ENCODE results near the gene MAP3K1.

MAP3K1 gene

DNA sequence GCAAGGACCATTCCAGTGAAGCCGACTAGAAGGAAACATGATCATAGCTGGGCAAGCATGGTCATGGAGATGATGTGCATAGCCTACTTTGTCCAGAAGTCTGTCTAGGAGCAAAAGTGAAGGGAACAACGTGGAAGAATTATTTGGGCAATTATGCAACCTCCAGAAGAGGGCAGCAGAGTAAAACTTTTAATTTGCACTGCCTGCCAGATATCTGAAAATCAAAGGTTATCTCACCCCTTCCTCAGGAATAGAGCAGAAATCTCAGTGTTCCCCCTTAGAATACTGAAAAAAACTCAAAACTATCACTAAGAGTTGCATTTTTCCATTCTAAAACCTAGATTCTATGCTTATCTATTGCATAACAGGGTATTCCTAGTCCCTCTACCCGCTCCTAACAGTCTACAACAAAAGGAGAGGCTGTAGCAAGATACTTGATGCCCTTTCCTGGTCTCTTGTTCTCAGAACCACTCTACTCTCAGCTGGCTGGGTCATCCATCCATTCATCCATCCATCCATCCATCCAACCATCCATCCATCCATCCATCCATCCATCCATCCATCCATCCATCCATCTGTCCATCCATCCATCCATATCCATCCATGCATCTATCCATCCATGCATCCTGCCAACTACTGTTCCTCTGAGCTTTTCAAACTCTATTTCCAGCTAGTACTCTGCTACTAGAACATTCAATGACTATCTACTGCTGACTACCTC is 85.7 kb downstream of the MAP3K1 start:
- DNase-seq (ENCODE audit: low read depth in 2 of 2), result peak in 1 of 2 donors; percentile 32

DNA sequence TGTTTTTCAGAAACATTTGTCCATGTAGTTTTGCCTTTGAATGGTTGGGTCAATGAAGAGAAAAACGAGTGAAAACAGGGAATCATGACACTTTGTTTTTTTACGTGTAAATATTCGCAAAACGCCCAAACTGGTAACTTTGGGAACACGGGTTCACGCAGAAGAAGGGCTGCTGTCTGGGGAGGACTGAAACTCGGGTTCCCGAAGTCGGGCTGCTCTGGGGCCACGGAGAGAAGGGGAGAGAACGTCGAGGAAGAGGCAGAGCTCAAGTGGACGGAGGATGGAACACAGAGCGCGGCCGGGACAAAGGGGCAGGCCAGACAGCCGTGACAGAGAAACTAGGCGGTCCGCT is 93.6 kb downstream of the MAP3K1 start:
- no peak for DNase-seq (ENCODE audit: low read depth in 2 of 2)

DNA sequence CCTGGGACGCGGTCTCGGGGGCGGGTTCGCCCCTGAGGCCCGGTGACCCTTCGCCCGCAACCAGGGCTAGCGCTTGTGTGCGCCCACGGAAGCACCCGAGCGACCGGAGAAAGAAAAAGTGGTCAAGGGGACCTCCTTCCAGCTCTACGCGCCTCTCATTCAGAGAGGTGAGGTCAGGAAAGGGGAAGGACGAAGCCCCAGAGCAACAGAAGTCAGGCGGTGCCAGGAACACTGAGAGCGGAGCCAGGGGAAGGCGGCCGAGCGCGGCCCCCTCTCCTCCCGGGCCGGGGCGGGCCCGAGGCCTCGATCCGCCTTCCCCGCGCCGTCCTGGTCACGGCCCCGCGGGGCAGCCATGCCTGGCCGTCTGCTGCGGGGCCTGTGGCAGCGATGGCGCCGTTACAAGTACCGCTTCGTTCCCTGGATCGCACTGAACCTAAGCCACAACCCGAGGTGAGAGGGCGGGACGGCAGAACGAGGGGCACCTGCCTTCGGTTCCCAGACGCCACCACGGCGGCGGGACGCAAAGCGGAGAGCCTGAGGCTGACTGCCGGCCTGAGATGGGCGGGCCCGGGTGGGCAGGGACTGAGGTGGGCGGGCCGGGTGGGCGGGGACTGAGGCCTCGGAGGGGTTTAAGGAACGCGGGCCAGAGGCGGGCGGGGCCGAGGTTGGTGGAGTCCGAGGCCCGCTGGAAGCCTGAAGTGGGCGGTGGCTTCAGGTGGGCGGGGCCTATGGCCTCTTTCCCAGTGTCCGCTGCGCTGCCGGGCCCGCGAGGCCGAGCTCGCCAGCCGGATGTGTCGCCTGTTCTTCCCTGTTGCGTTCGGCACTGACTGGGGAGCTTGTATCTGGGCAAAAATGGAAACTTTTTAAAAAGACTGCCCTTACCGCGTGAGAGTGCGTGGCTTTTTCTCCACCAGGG is 94.2 kb downstream of the MAP3K1 start, which contains the start of gene SETD9:
Gene SETD9, plus strand, starts transcription at position 303 of the 916 bp plus-strand sequence. Its CDS starts 50 bp downstream, at position 353.
- DNase-seq (ENCODE audit: low read depth in 2 of 2), result peak; percentile 85 to 94

DNA sequence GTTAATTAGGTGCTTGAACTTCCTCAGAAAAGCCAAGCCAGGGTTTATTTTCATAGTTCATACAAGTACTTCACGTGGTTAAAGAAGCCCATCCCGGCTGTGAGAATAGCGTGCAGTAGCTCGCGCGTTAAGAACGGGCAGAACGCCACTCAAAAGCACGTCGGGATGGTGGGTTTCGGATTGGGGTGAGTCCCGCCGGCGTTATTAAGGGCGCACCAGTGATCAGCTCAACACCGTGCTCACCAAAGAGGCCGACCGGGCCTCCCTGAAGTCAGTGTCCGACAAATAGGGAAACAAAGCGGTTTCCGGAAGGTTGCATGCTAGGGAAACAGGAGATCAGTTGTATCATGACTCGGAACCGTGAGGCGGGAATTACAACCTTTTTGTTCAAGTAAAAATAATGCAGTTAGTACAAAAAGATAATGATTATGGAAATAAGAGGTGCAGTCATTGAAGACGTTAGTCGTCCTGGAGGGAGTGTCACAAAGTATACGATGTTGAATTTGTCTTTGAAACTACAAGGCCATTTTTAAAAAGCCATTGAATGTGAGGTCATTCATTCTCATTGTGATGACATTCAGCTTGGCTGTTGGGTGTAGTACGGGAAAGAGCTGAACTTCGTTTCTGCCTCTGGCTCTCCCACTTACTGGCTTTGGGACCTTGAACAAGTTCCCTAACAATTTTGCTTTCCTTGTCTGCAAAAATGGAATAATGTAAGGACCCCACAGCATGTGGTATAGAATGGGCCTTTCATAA is 95.0 kb downstream of the MAP3K1 start:
- DNase-seq (ENCODE audit: low read depth in 2 of 2), result peak in 1 of 2 donors; percentile 11

DNA sequence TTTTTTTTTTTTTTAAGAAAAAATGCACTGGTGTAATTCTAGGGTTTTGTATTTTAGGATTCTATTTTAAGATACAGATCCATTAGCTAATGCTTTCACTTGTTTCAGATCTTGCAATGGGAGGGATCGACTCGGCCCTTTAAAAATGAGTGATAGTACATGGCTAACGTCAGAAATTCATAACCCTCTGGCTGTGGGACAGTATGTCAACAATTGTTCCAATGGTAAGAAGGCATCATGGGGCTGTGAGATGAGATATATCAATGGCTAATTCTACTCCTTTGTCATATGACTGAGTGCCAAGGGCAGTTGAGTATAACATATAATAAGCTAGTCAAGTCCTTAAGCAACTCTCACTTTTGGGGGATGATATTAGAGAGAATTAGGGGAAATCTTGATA is 98.4 kb downstream of the MAP3K1 start:
- DNase-seq (ENCODE audit: low read depth in 2 of 2), result no peak

DNA sequence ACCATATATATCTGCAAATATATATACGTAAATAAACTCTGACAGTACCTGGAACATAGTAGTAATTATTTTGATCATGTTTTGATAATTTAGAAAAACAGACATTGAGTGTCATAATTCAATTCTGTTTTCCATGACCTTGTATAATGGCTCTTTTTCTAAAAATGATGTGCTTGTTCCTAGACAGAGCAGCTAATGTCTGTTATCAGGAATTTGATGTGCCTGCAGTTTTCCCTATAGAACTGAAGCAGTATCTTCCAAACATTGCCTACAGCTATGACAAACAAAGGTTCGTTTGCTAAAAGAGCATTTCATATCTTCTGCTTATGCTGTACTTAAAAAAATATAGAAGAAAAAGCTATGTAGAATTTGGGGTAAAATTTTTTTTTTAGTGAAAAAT is 99.3 kb downstream of the MAP3K1 start:
- no peak for DNase-seq (ENCODE audit: low read depth in 2 of 2)

DNA sequence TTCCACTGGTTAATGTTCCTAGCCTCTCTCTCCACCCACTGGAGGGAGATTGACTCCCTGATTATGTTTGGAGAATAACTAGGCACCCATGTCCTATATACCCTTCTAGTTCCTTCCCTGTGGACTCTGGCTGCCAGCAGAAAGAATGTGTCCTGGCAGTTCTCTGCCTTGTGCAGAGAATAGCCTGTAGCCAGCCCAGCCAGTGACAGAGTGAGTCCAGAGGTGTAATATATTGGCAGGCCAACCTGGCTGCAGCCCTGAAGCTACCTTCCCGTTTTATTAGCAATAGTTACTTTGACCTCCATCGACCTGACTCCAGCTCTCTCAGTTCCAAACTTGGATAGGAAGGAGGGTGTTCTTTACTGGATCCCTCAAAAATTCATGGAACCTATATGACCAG is 102.2 kb downstream of the MAP3K1 start:
- DNase-seq (ENCODE audit: low read depth in 2 of 2), result no peak

DNA sequence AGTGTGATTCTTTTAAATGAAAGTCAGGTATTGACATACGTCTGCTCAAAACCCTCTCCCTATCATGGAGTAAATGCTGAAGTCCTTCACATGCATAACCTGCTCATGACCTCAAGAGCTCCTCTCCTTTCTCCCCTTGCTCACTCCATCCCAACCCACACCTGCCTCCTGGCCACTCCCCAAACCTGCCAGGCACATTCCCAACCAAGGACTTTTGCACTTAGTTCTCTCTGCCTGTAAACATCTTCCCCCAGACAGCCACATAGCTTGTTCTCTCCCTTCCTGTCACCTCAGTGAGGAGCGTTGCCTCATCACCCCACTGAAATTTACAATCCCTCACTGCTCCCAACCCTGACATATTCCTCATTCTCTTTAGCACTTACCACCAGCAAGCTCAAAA is 102.7 kb downstream of the MAP3K1 start:
- DNase-seq (ENCODE audit: low read depth in 2 of 2), result no peak

DNA sequence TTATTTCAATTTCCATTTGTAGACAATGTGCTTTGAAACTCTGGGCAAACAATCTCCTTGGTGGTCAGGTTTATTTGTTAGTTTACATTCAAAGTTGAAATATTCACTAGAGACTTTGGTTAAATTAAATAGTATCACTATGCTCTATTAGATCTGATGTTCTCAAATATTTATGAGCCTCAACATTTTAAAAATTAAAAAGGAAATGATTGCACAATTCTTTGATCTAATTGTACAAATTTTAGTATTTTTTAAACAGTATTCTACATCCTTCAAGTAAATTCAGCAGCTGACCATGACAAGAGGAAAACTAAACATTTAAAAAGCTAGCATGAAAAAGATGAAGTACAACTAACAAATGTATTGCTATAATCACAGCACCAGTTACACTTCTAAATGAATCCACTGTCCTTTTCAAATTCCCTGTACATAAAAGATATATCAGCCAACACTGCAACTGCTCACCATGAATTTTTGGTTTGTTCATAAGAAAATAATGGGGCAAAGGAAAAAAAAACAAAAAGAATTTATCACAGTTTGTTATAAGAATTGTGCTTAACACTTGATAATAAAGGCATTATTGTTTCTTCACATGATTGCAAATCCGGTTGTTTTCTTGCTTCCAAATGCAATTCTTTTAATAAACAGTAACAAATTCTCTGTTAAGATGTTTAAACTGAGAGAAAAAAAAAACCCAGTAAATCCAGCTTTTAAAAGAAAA is 104.8 kb downstream of the MAP3K1 start:
- no peak for DNase-seq (ENCODE audit: low read depth in 2 of 2)

DNA sequence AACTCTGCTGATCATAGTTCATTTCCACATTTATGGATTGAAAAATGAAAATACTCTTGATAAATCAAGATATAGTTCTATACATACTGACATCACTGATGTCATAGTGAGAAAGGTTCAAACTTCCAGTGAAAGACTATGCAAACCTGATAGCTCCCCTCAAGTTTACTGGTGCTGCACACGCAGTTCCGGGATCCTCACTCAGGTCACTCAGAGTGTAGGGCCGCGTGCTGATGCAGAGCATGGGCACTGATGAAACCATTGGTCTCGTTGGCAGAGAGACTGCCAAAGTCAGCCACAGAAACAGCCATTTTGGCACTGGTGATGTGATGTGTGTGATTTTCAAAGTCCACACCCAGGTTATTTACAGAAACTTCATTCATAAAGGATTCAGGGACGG is 107.6 kb downstream of the MAP3K1 start:
- DNase-seq (ENCODE audit: low read depth in 2 of 2), result no peak

DNA sequence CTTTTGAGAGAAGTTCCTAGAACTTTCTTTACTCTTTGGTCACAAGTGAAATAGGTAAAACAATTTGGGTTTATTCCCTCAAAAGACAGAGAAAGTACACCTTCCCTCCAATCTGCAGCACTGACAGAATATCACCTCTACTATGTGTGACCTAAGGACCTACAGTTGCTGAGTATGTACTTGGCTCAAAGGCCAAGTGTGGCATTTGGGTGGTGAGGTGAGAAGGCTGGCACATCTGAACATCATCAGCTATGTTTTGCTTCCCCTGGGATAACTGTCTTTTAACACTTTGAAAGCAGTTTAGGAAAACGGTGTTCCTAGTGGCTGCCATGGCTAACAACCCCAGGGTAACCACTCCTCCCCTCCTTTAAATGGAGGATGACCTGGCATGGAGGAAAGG is 119.0 kb downstream of the MAP3K1 start:
- DNase-seq (ENCODE audit: low read depth in 2 of 2), result no peak

DNA sequence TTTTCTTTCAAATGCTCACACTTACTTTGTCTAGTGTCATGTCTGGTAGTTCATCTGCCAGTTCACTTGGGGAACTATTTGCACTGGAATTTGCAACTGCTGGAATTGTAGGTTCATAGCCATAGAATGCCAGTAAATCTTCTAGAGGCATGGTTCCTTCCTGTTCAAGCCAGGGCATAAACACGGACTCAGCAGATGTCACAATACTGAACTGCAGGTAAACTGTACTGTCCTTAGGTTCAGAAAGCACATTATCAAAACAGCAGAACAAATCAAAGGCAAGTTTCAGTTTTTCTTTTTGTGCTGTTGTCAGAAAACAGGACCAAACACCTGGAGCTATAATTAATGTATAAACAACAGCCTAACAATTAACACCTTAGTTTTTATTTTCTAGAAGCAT is 123.5 kb downstream of the MAP3K1 start:
- DNase-seq (ENCODE audit: low read depth in 2 of 2), result no peak

DNA sequence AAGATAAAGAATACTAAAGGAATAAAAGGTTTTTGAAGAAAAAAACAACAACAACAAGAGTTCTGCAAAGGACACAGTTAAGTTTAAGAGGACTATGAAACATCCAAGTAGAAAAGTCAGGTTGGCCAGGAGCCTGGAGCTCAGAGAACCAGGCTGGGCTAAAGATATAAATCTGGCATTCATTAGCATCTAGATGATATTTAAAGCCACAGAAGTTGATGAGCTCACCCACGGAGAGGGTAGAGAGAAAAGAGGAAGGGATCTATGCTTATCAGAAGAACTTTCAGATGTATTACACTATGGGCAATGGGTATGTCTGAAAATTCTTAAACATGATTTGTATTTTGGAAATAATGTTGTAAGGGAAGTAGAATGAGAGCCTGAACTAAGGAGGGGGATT is 126.6 kb downstream of the MAP3K1 start:
- no peak for DNase-seq (ENCODE audit: low read depth in 2 of 2)
